Astrocyte (in vitro differentiated cells and primary cell): Measurements from ENCODE around the gene CERK. TPM values are rescaled to one million over a fixed set of nuclear protein-coding genes. Genes with fewer than 3 reads are reported as not detected.

Experiments
- DNase-seq: peaks from one replicate; pipeline ENCODE4 v3.0.0-alpha.2; 2010; ENCODE audit warnings: low read depth
- FAIRE-seq: peaks from 2 replicates; lab custom pipeline; 2011; peaks lifted over from hg19 to GRCh38; lab: Jason Lieb, UNC
- H2AFZ ChIP-seq: 2 replicates; pipeline ENCODE4 v1.6.0; 2012; ENCODE audit warnings: low read depth, low read length, inconsistent platforms
- H3K27ac ChIP-seq: 2 replicates; pipeline ENCODE4 v1.5.1; 2011; ENCODE audit warnings: low read depth, low read length, inconsistent platforms
- H3K27me3 ChIP-seq: 2 replicates; pipeline ENCODE4 v1.6.0; 2011; ENCODE audit warnings: low read length, inconsistent platforms; ENCODE audit not compliant: insufficient read depth
- H3K36me3 ChIP-seq: 2 replicates; pipeline ENCODE4 v1.5.1; 2011; ENCODE audit warnings: low read length, inconsistent platforms; ENCODE audit not compliant: insufficient read depth
- H3K4me1 ChIP-seq: 2 replicates; pipeline ENCODE4 v1.5.1; 2011; ENCODE audit warnings: low read length, inconsistent platforms; ENCODE audit not compliant: insufficient read depth
- H3K4me2 ChIP-seq: 2 replicates; pipeline ENCODE4 v1.6.0; 2012; ENCODE audit warnings: low read length, inconsistent platforms
- H3K4me3 ChIP-seq: 2 replicates; pipeline ENCODE4 v1.5.1; 2011; ENCODE audit warnings: low read depth, mild to moderate bottlenecking, low read length, inconsistent platforms; ENCODE audit not compliant: insufficient read depth
- H3K79me2 ChIP-seq: 2 replicates; pipeline ENCODE4 v1.6.0; 2012; ENCODE audit warnings: mild to moderate bottlenecking, low read length, inconsistent platforms; ENCODE audit not compliant: insufficient read depth
- H3K9ac ChIP-seq: 2 replicates; pipeline ENCODE4 v1.6.0; 2012; ENCODE audit warnings: mild to moderate bottlenecking, low read length, inconsistent platforms
- H3K9me3 ChIP-seq: 2 replicates; pipeline ENCODE4 v1.5.1; 2012; ENCODE audit warnings: low read depth, mild to moderate bottlenecking, low read length, inconsistent platforms; ENCODE audit not compliant: insufficient read depth
- H4K20me1 ChIP-seq: 2 replicates; pipeline ENCODE4 v1.6.0; 2012; ENCODE audit warnings: low read length, inconsistent platforms; ENCODE audit not compliant: insufficient read depth
- H3K27ac Mint-ChIP-seq: one replicate; pipeline ENCODE4 v1.8.0; 2021; ENCODE audit warnings: mild to moderate bottlenecking, mixed read lengths; ENCODE audit not compliant: unreplicated experiment
- H3K27me3 Mint-ChIP-seq: one replicate; pipeline ENCODE4 v1.8.0; 2021; ENCODE audit warnings: low read depth, mixed read lengths; ENCODE audit not compliant: unreplicated experiment
- H3K36me3 Mint-ChIP-seq: one replicate; pipeline ENCODE4 v1.8.0; 2021; ENCODE audit warnings: low read depth, mixed read lengths; ENCODE audit not compliant: unreplicated experiment
- H3K4me1 Mint-ChIP-seq: one replicate; pipeline ENCODE4 v1.8.0; 2021; ENCODE audit warnings: low read depth, mixed read lengths; ENCODE audit not compliant: unreplicated experiment
- H3K4me3 Mint-ChIP-seq: one replicate; pipeline ENCODE4 v1.8.0; 2021; ENCODE audit warnings: mild to moderate bottlenecking, moderate library complexity, mixed read lengths; ENCODE audit not compliant: unreplicated experiment
- H3K9me3 Mint-ChIP-seq: one replicate; pipeline ENCODE4 v1.8.0; 2021; ENCODE audit warnings: mild to moderate bottlenecking, mixed read lengths; ENCODE audit not compliant: unreplicated experiment
- EZH2 ChIP-seq: IDR thresholded peaks from 2 replicates; pipeline ENCODE4 v1.6.1; 2012; ENCODE audit warnings: mild to moderate bottlenecking, low read length, inconsistent platforms; ENCODE audit not compliant: insufficient read depth
- total RNA-seq: library from RNA; stranded (reverse); gene quantifications from 2 replicates; pipeline ENCODE4 v1.2.1, GENCODE V29; 2021
- TF ChIP-seq, protein P1 (sequence below): IDR thresholded peaks from 2 replicates; pipeline ENCODE4 v1.5.1; 2011; ENCODE audit warnings: low read depth, mild to moderate bottlenecking, inconsistent platforms, low read length, moderate library complexity; ENCODE audit not compliant: insufficient read depth

Gene CERK
- total RNA-seq, 1 donor from 2014 or later, result 23.2 TPM

DNA sequence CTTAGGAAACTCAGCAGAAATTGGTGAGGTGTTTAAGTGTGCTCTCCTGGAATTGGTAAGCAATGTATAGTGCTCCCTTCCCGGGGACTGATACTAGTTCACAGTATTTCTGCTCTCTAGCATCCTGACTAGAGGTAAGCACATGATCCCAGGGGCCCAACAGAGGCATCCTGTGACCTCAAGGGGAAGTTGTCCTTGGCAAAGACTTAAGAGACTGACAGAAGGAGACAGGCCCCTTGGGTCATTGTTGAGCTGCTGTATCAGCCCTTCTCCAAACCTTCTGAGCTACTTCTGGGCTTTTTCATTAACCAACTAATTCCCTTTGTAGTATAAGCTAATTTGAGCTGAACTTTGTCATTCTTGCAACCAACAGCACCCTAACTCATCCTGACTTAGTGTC, 20.1 kb upstream of the CERK start:
- Histone ChIP-seq H3K4me1 (peaks cover 23% of the 10 kb centered on the region), H3K4me2 (no peak overlapping the region), H3K9ac (no peak overlapping the region), H2AFZ (no peak overlapping the region), H3K36me3 (no peaks in the 10 kb centered on the region), H3K9me3 (peaks cover 5% of the 10 kb centered on the region), H4K20me1 (no peaks in the 10 kb centered on the region), H3K4me3 (no peak overlapping the region), H3K27ac (no peak overlapping the region), H3K27me3 (no peaks in the 10 kb centered on the region), H3K79me2 (peaks cover 22% of the 10 kb centered on the region)
- no peak for DNase-seq
- no peak for FAIRE-seq
- Mint-ChIP-seq H3K36me3 (peaks cover 13% of the 10 kb centered on the region), H3K4me3 (no peak overlapping the region), H3K9me3 (peaks cover 9% of the 10 kb centered on the region), H3K4me1 (peaks cover 22% of the 10 kb centered on the region), H3K27me3 (no peaks in the 10 kb centered on the region), H3K27ac (no peak overlapping the region)
- TF ChIP-seq, protein P1, sequence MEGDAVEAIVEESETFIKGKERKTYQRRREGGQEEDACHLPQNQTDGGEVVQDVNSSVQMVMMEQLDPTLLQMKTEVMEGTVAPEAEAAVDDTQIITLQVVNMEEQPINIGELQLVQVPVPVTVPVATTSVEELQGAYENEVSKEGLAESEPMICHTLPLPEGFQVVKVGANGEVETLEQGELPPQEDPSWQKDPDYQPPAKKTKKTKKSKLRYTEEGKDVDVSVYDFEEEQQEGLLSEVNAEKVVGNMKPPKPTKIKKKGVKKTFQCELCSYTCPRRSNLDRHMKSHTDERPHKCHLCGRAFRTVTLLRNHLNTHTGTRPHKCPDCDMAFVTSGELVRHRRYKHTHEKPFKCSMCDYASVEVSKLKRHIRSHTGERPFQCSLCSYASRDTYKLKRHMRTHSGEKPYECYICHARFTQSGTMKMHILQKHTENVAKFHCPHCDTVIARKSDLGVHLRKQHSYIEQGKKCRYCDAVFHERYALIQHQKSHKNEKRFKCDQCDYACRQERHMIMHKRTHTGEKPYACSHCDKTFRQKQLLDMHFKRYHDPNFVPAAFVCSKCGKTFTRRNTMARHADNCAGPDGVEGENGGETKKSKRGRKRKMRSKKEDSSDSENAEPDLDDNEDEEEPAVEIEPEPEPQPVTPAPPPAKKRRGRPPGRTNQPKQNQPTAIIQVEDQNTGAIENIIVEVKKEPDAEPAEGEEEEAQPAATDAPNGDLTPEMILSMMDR, result no peak
- TF ChIP-seq EZH2, result no peak

DNA sequence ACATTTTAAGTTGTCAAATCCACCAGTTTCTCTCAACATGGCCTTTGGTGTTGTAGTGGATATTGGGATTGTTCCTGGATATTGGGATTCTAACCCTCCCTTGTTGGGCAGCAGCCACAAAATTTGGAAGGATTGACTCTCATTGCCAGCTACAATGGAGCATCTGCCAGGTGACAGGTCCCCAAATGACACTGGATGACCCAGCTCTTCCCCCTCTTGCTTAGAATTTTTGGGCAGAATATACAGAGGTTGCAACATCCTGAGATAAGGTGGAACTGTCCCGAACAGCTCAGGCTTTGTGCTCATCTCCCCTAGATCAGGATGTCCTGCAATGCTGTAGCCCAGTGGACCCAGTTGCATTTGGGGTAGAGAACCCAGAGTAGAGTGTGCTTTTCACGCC, 19.1 kb upstream of the CERK start:
- Histone ChIP-seq H3K4me2 (no peak overlapping the region), H3K4me1 (peaks cover 24% of the 10 kb centered on the region), H3K27ac (no peak overlapping the region), H3K36me3 (no peaks in the 10 kb centered on the region), H3K4me3 (no peak overlapping the region), H3K79me2 (peaks cover 12% of the 10 kb centered on the region), H2AFZ (no peak overlapping the region), H3K9ac (no peak overlapping the region), H3K27me3 (no peaks in the 10 kb centered on the region), H3K9me3 (peaks cover 5% of the 10 kb centered on the region), H4K20me1 (no peaks in the 10 kb centered on the region)
- no peak overlapping the region for H3K27ac Mint-ChIP-seq
- FAIRE-seq (no peak), DNase-seq (no peak)
- peaks cover 22% of the 10 kb centered on the region for H3K4me1 Mint-ChIP-seq
- H3K9me3 Mint-ChIP-seq, result peaks cover 9% of the 10 kb centered on the region
- H3K4me3 Mint-ChIP-seq, result no peak overlapping the region
- TF ChIP-seq EZH2, result no peak
- TF ChIP-seq, protein P1, result no peak
- peaks cover 13% of the 10 kb centered on the region for H3K36me3 Mint-ChIP-seq
- H3K27me3 Mint-ChIP-seq, result no peaks in the 10 kb centered on the region

DNA sequence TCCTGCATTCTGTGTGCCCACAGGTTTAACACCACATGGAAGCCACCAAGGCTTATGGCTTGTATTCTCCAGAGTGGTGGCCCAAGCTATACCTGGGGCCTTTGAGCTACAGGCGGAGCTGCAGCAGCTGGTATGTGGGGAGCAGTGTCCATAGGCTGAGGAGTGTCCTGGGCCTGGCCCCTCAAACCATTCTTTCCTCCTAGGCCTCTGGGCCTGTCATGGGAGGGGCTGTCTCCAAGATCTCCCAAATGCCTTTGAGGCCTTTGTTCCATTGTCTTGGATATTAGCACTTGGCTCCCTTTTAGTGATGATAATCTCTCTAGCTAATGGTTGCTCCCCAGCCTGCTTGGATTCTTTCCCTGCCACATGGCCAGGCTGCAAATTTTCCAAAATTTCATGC, 18.0 kb upstream of the CERK start:
- FAIRE-seq (no peak), DNase-seq (no peak)
- Histone ChIP-seq H3K9ac (no peak overlapping the region), H3K27me3 (no peaks in the 10 kb centered on the region), H3K4me1 (peaks cover 19% of the 10 kb centered on the region), H4K20me1 (no peaks in the 10 kb centered on the region), H2AFZ (no peak overlapping the region), H3K79me2 (peaks cover 2% of the 10 kb centered on the region), H3K9me3 (peaks cover 5% of the 10 kb centered on the region), H3K27ac (no peak overlapping the region), H3K36me3 (no peaks in the 10 kb centered on the region), H3K4me3 (no peak overlapping the region), H3K4me2 (no peak overlapping the region)
- no peak for TF ChIP-seq EZH2
- TF ChIP-seq, protein P1, result no peak
- Mint-ChIP-seq H3K4me3 (no peak overlapping the region), H3K27me3 (peaks cover 2% of the 10 kb centered on the region), H3K4me1 (peaks cover 20% of the 10 kb centered on the region), H3K27ac (no peak overlapping the region), H3K36me3 (peaks cover 13% of the 10 kb centered on the region), H3K9me3 (peaks cover 12% of the 10 kb centered on the region)
